Tibial nerve (tissue), 4 donors: ENCODE data around the gene PLA2G2F. TPM values are rescaled to one million over a fixed set of nuclear protein-coding genes. Genes with fewer than 3 reads are reported as not detected.

ENCODE experiments used
- DNase-seq, 2 donors: peaks; one replicate each; pipeline ENCODE4 v3.0.0-alpha.2; 2019; ENCODE audit warnings: low spot score in 2 of 2
- H3K27ac ChIP-seq, 4 donors: fragments of 200-600 bp; sonication (generic) in 3 of 4; one replicate each; pipeline ENCODE4 v1.5.1; 2017 to 2019; ENCODE audit warnings: mild to moderate bottlenecking in 1 of 4
- H3K27me3 ChIP-seq, 2 donors: fragments of 200-600 bp; sonication (generic) in 1 of 2; one replicate each; pipeline versions ENCODE4 v1.5.1 to v1.6.0; 2017 to 2019
- H3K36me3 ChIP-seq, 3 donors: fragments of 200-600 bp; sonication (generic); one replicate each; pipeline ENCODE4 v1.5.1; 2018 to 2019
- H3K4me1 ChIP-seq, 4 donors: fragments of 200-600 bp; sonication (generic) in 3 of 4; one replicate each; pipeline ENCODE4 v1.5.1; 2017 to 2019
- H3K4me3 ChIP-seq, 4 donors: fragments of 200-600 bp; sonication (generic) in 3 of 4; one replicate each; pipeline ENCODE4 v1.5.1; 2017 to 2019; ENCODE audit warnings: mild to moderate bottlenecking in 1 of 4, moderate library complexity in 1 of 4
- H3K9me3 ChIP-seq, 4 donors: fragments of 200-600 bp; sonication (generic) in 3 of 4; one replicate each; pipeline ENCODE4 v1.5.1; 2017 to 2019
- CTCF ChIP-seq, 5 experiments: fragments of 200-600 bp in 3 of 5; fragments of 450-650 bp in 2 of 5; sonication (generic) in 3 of 5; IDR thresholded peaks; one replicate each; pipeline ENCODE4 v1.5.1; 2016 to 2019; ENCODE audit warnings: antibody characterized with exemption in 5 of 5, mild to moderate bottlenecking in 3 of 5, moderate library complexity in 2 of 5
- EP300 ChIP-seq, 2 donors: sonication (generic); formaldehyde crosslinking; IDR thresholded peaks; one replicate each; pipeline ENCODE4 v1.6.1; 2017; ENCODE audit warnings: antibody characterized with exemption in 2 of 2, mild to moderate bottlenecking in 1 of 2
- POLR2A ChIP-seq, 2 donors: fragments of 450-650 bp; IDR thresholded peaks; one replicate each; pipeline ENCODE4 v1.6.1; 2017; ENCODE audit warnings: antibody characterized with exemption in 2 of 2, mild to moderate bottlenecking in 2 of 2, moderate library complexity in 2 of 2
- WGBS, 2 donors: methylation state at CpG; one replicate each; pipeline ENCODE4 v1.1.5; 2018; 5-methylcytosine and 5-hydroxymethylcytosine counted together
- total RNA-seq, 4 donors: library from RNA; depleted of rRNA; stranded (reverse); fragments of >200 nt; gene quantifications; one replicate each; pipeline ENCODE4 v1.1.0, GENCODE V29; 2016

PLA2G2F gene
- total RNA-seq, 4 donors from 2014 or later = not detected

DNA sequence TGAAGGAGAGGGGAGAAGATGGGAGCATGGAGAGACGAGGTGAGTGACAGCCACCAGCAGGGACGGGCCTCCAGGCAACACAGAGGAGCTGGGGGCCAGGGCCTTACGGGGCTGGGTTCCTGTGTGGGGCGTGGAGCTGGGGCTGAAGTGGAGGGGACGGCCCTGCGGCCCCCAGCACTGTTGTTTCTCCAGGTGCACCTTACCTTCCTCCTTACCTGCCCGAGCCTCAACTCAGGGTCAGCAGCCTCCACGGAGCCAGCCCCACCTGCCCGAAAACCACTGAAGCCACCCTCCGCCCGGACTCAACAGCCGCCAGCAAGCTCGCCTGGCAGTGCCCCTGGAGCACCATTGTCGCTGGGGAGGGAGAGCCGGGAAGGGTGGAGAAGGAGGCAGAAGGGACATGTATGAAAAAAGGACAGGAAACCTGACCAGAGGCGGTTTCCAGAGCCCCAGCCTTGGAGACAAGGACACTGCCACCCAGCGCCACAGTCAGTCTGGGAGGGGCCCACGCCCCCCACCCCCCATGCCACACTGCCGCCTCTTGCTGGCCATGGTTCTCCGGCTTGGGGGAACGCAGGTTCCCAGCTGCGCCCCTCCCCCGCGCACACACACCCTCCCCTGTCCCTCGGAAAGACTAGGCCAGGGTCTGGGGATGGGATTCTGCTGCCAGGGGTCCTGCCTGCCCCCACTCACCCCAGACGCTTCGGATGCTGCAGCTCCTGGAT is 10.6 kb downstream of the PLA2G2F start:
- Histone ChIP-seq H3K27ac (no peak overlapping the region), H3K36me3 (no peaks in the 10 kb centered on the region), H3K4me1 (peaks cover 0 to 23% (median 10%) of the 10 kb centered on the region in 4 donors), H3K9me3 (no peaks in the 10 kb centered on the region), H3K4me3 (no peak overlapping the region), H3K27me3 (no peaks in the 10 kb centered on the region)
- TF ChIP-seq EP300 (IDR thresholded peaks at IDR 0.05) (no peak), CTCF (IDR thresholded peaks at IDR 0.05) (no peak), POLR2A (IDR thresholded peaks at IDR 0.05) (no peak)
- no peak for DNase-seq
- WGBS, 2 donors = 81 to 82% methylated on average over 20 to 26 of the region's 27 CpGs

GRCh38 chr1:20150326-20150705 is 11.2 kb downstream of the PLA2G2F start:
- WGBS, 2 donors = 83 to 86% methylated on average over 8 of the region's 8 CpGs
- Histone ChIP-seq H3K9me3 (no peaks in the 10 kb centered on the region), H3K36me3 (no peaks in the 10 kb centered on the region), H3K27ac (no peak overlapping the region), H3K4me3 (no peak overlapping the region), H3K27me3 (no peaks in the 10 kb centered on the region), H3K4me1 (peaks cover 0 to 25% (median 10%) of the 10 kb centered on the region in 4 donors)
- DNase-seq = no peak
- TF ChIP-seq EP300 (IDR thresholded peaks at IDR 0.05) = no peak
- no peak for TF ChIP-seq CTCF (IDR thresholded peaks at IDR 0.05)
- no peak for TF ChIP-seq POLR2A (IDR thresholded peaks at IDR 0.05)

DNA sequence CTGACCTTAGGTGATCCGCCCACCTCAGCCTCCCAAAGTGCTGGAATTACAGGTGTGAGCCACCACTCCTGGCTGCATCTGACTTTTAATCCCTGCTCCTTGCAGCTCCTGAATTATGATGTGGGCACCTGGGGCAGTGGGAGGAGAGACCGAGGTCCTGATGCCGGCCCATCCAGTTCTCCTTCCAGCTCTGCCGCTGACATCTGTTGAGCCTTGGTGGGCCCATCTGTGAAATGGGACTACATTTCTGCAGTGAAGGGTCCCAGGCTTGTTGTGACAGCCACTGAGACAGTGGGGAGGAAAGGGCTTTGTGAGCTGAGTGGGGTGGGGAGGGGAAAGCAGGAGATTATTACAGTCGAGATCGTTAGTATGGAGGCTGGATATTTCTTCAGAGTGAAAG is 11.8 kb downstream of the PLA2G2F start:
- no peaks in the 10 kb centered on the region for H3K36me3 ChIP-seq
- TF ChIP-seq POLR2A (IDR thresholded peaks at IDR 0.05) (no peak), CTCF (IDR thresholded peaks at IDR 0.05) (no peak), EP300 (IDR thresholded peaks at IDR 0.05) (no peak)
- no peaks in the 10 kb centered on the region for H3K9me3 ChIP-seq
- no peak overlapping the region for H3K27ac ChIP-seq
- peaks cover 0 to 25% (median 10%) of the 10 kb centered on the region in 4 donors for H3K4me1 ChIP-seq
- DNase-seq = no peak
- no peaks in the 10 kb centered on the region for H3K27me3 ChIP-seq
- whole genome bisulfite sequencing, 2 donors = 82 to 91% methylated on average over 6 of the region's 6 CpGs
- no peak overlapping the region for H3K4me3 ChIP-seq

GRCh38 chr1:20151906-20152598 is 12.9 kb downstream of the PLA2G2F start:
- H3K27ac ChIP-seq = peak overlapping the region in 1 of 4 donors; percentile 52
- no peaks in the 10 kb centered on the region for H3K27me3 ChIP-seq
- peaks cover 0 to 25% (median 10%) of the 10 kb centered on the region in 4 donors for H3K4me1 ChIP-seq
- H3K9me3 ChIP-seq = no peaks in the 10 kb centered on the region
- peak overlapping the region in 2 of 4 donors; percentile 36 to 46 for H3K4me3 ChIP-seq
- no peaks in the 10 kb centered on the region for H3K36me3 ChIP-seq
- TF ChIP-seq EP300 (IDR thresholded peaks at IDR 0.05) (no peak), CTCF (IDR thresholded peaks at IDR 0.05) (peak; percentile 89 to 96 (median 94)), POLR2A (IDR thresholded peaks at IDR 0.05) (no peak)
- DNase-seq = peak; percentile 54 to 75
- WGBS, 2 donors = 5 to 7% methylated on average over 17 to 18 of the region's 29 CpGs

DNA sequence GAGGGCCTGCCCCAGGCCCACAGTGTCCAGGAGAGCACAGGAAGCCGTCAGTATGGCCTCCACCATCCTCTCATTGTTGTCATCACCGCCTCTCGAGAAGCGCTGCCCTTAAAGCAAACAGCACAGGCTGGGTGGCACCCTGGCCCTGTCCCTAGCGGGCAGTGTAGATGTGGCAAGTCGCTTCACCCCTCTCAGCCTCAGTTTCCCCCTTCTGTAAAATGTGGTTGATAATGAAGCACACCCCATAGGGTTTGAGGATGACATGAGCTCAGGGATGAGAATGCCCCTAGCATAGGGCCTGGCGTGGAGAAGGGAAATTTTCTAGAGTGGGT is 13.4 kb downstream of the PLA2G2F start:
- 53 to 76% methylated on average over 7 of the region's 7 CpGs for WGBS, 2 donors
- peak overlapping the region in 1 of 4 donors; percentile 46 for H3K4me3 ChIP-seq
- no peaks in the 10 kb centered on the region for H3K36me3 ChIP-seq
- no peak for DNase-seq
- TF ChIP-seq POLR2A (IDR thresholded peaks at IDR 0.05) (no peak), EP300 (IDR thresholded peaks at IDR 0.05) (no peak), CTCF (IDR thresholded peaks at IDR 0.05) (peak in 1 of 5 experiments; percentile 5)
- H3K9me3 ChIP-seq = peaks cover 0 to 4% (median 0%) of the 10 kb centered on the region in 4 donors
- peaks cover 0 to 25% (median 10%) of the 10 kb centered on the region in 4 donors for H3K4me1 ChIP-seq
- H3K27me3 ChIP-seq = no peaks in the 10 kb centered on the region
- peak overlapping the region in 1 of 4 donors; percentile 52 for H3K27ac ChIP-seq
